ENCODE results near the gene TMEM154. TPM values are rescaled to one million over a fixed set of nuclear protein-coding genes. Genes with fewer than 3 reads are reported as not detected.

Gene TMEM154
- polyA plus RNA-seq, 1 donor from 2014 or later = not detected

- Histone ChIP-seq H3K9me3 (ENCODE audit: low read length) (no peaks in the 10 kb centered on the region), H4K20me1 (ENCODE audit: insufficient read depth) (no peaks in the 10 kb centered on the region), H3K4me3 (ENCODE audit: low read length) (no peak overlapping the region), H3K9ac (ENCODE audit: low read length) (no peak overlapping the region), H3K9me2 (ENCODE audit: insufficient read depth, low read length) (no peaks in the 10 kb centered on the region), H2AFZ (ENCODE audit: low read depth, low read length) (no peak overlapping the region), H3K79me2 (replicated peaks; ENCODE audit: insufficient read depth, low read length) (no peaks in the 10 kb centered on the region), H3K36me3 (ENCODE audit: insufficient read depth, low read length) (no peaks in the 10 kb centered on the region), H3K27ac (ENCODE audit: low read length) (no peak overlapping the region), H3K27me3 (ENCODE audit: insufficient read depth, low read depth, low read length) (peaks cover 16% of the 10 kb centered on the region), H3F3A (ENCODE audit: insufficient read depth, low read length, poor library complexity, severe bottlenecking) (no peaks in the 10 kb centered on the region), H3K4me2 (ENCODE audit: low read length) (no peak overlapping the region)
- TF ChIP-seq SMC3 (conservative IDR thresholded peaks at IDR 0.05; ENCODE audit: poor library complexity) = no peak
- no peak for TF ChIP-seq EP300 (conservative IDR thresholded peaks at IDR 0.05; ENCODE audit: poor library complexity, severe bottlenecking)
- no peak for TF ChIP-seq POLR2AphosphoS5 (IDR thresholded peaks at IDR 0.05)
- no peak for TF ChIP-seq TAF1 (IDR thresholded peaks at IDR 0.05; ENCODE audit: low read depth)
- TF ChIP-seq RAD21 (conservative IDR thresholded peaks at IDR 0.05) = no peak
- no peak for TF ChIP-seq EZH2 (IDR thresholded peaks at IDR 0.05; ENCODE audit: borderline replicate concordance, insufficient read depth, low read length, poor library complexity, severe bottlenecking)
- TF ChIP-seq REST (IDR thresholded peaks at IDR 0.05; ENCODE audit: borderline replicate concordance) = no peak
- no peak for TF ChIP-seq MXI1 (conservative IDR thresholded peaks at IDR 0.05; ENCODE audit: poor library complexity, severe bottlenecking)
Observed at GRCh38 chr4:152684007-152684406, 4.2 kb upstream of the TMEM154 start.

GRCh38 chr4:152682143-152682941 is 2.5 kb upstream of the TMEM154 start:
- Histone ChIP-seq H3K9ac (ENCODE audit: low read length) (no peak overlapping the region), H3F3A (ENCODE audit: insufficient read depth, low read length, poor library complexity, severe bottlenecking) (no peaks in the 10 kb centered on the region), H3K4me3 (ENCODE audit: low read length) (no peak overlapping the region), H3K9me2 (ENCODE audit: insufficient read depth, low read length) (no peaks in the 10 kb centered on the region), H3K27me3 (ENCODE audit: insufficient read depth, low read depth, low read length) (peaks cover 22% of the 10 kb centered on the region), H3K27ac (ENCODE audit: low read length) (no peak overlapping the region), H3K9me3 (ENCODE audit: low read length) (no peaks in the 10 kb centered on the region), H2AFZ (ENCODE audit: low read depth, low read length) (no peak overlapping the region), H3K4me2 (ENCODE audit: low read length) (no peak overlapping the region), H3K36me3 (ENCODE audit: insufficient read depth, low read length) (no peaks in the 10 kb centered on the region), H4K20me1 (ENCODE audit: insufficient read depth) (no peaks in the 10 kb centered on the region), H3K79me2 (replicated peaks; ENCODE audit: insufficient read depth, low read length) (no peaks in the 10 kb centered on the region)
- TF ChIP-seq POLR2AphosphoS5 (IDR thresholded peaks at IDR 0.05) (no peak), MXI1 (conservative IDR thresholded peaks at IDR 0.05; ENCODE audit: poor library complexity, severe bottlenecking) (no peak), TAF1 (IDR thresholded peaks at IDR 0.05; ENCODE audit: low read depth) (no peak), CTCF (IDR thresholded peaks at IDR 0.05; ENCODE audit: poor library complexity, severe bottlenecking) (no peak), RAD21 (conservative IDR thresholded peaks at IDR 0.05) (no peak), SMC3 (conservative IDR thresholded peaks at IDR 0.05; ENCODE audit: poor library complexity) (no peak), REST (IDR thresholded peaks at IDR 0.05; ENCODE audit: borderline replicate concordance) (no peak), EZH2 (IDR thresholded peaks at IDR 0.05; ENCODE audit: borderline replicate concordance, insufficient read depth, low read length, poor library complexity, severe bottlenecking) (no peak), EP300 (conservative IDR thresholded peaks at IDR 0.05; ENCODE audit: poor library complexity, severe bottlenecking) (no peak)
